Activated CD8-positive, alpha-beta memory T cell treated with anti-CD3 and anti-CD28 coated beads, Interleukin-2, amount 50 U/mL, for 1 hour (primary cell): ENCODE measurements around the gene LINGO4.

Source experiments
- DNase-seq: peaks from one replicate; pipeline ENCODE4 v3.0.0-alpha.2; 2020; ENCODE audit errors: extremely low read depth

Gene LINGO4

DNA sequence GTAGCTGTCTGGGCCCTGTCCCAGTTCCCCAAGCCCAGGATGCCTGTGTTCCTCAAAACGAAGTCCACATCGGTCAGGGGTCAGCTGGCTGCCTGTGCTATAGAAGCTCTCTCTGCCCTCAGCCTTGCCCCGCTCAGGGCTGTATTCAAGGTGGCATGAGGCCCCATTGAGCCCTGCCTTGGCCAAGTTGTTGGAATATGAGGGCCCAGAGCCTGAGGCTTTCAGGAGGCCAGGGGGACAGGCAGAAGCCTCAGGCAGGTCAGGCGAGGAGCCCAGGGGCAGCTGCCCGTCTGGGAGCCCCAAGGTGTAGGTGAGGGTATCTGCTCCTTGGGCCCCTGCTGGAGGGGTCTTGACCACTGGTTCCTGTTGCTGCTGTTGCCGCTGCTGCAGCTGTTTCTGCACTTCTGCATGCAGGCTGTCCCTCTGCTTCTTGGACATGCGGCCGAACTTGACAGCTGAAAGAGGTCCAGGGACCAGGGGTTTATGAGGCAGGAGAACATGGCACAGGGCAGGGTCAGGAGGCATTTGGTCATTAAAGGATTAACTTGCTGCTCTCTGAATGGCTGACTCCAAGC lies 9.8 kb upstream of the LINGO4 start:
- DNase-seq, result no peak

DNA sequence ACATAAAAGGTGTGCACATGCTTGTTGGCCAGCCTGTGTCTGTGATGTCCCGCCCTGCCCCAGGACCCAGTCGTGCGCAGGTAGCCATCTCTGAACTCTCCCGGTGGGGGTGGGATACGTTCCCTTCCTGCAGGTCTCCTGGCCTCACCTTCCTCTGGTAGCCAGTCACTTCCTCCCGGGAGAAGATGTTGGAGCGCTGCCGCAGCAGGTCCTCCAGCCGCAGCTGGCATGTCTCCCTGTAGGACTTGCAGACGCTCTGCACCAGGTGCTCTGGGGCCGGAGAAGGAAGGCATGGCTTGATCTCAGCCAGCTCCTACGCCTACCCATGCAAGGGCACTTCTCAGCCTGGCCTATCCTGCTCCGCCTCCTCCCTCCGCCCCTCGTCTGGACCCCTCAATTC lies 9.2 kb upstream of the LINGO4 start:
- DNase-seq, result no peak

DNA sequence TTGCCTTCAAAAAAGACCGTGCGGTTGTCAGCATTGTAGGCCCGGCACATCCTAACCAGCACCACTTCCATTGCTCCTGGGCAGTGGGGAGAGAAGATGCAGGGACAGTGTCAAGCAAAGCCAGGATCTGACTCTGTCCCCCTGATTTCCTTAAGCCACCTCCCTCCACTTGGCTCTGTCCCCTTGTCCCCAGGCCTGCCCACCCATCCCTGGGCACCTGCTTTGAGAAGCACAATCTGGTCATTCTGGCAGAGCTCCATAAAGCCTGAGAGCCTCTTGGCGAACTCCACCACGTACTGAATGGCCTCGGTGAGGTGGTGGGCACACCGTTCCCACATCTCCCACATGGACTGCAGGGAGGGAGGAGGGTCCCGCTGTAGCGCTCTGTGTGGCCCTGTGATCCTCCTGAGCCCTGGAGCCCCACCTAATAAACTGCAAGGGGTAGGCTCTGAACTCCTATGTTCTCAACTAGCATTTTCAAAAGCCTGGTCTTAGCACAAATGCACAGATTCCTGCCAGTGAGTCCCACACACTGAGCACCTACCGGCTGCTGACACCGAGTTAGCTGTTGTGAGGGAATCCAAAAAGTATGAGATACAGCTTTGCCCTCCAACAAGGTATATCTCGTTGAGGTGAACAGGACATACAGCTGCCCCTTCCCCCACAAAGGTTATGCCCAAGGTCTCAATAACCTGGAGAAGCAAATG lies 8.2 kb upstream of the LINGO4 start:
- DNase-seq, result no peak

DNA sequence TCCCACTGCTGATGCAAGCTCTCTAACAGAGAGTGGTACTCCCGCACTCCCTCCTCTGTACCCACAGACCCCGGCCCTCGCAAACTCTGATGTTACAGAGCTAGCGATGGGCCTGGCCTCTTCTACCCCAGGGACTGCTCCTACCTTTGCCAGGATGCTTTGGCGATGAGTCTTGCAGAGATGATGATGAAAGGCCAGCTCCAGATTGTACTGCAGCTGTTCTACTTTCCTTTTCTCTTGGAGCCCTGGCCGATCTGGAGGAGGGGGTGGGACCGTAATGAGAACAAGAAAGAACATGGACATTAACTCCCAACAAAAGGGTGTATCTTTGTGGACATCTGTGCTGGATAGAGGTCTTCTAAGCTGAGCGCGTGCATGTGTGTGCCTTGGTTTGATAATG lies 6.0 kb upstream of the LINGO4 start:
- no peak for DNase-seq

DNA sequence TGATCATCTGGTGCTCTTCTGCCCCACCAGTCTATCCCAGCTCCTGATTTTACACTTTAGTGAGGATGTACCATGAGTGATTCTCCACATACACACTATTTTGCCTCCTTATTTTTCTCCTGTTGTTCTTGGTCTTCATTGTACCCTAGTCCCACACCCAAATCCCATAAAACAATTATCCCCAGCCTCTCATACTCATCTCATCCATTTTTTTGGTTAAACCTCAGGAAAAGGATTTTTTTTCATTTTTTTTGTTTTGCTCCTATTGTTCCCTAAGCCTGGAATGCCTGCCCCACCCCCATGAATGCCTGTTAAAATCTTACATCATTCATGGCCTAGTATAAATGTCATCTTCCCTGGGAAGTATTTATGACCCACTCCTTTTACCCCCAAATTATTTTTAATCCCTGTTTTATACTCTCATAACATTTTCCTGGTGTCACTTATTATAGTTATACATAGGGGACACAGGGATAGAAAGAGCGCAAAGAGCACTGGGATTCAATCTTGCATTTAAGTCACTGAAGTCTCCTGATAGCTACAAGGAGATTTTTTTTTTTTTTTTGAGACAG lies 4.9 kb upstream of the LINGO4 start:
- DNase-seq, result no peak

DNA sequence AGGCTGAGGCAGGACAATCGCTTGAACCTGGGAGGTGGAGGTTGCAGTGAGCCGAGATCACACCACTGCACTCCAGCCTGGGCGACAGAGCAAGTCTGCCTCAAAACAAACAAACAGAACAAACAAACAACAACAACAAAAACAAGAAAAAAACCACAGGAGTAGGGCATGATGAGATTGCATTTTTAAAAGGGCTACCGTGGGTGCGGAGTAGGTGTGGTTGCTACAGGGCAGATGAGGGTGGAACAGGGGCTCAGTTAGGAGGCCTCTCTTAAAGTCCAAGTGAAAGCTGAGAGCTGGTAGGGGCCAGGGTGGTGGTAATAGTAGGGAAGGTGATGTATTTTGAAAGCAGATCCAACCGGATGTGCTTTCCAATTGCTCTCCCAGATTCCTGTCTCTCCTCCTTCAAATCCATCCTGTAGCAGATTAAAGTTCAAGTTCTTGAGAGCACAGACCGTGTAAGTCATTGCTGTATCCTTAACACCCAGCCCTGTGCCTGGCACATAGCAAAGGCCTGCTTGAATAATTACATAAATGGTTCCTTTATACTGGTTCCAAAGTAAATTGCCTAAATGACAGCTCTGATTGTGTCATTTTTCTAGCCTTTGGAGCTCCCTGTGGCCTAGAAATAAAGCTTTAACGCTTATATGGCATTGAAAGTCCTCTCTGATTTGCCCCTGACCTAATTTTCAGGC lies 4.2 kb upstream of the LINGO4 start:
- DNase-seq, result no peak

DNA sequence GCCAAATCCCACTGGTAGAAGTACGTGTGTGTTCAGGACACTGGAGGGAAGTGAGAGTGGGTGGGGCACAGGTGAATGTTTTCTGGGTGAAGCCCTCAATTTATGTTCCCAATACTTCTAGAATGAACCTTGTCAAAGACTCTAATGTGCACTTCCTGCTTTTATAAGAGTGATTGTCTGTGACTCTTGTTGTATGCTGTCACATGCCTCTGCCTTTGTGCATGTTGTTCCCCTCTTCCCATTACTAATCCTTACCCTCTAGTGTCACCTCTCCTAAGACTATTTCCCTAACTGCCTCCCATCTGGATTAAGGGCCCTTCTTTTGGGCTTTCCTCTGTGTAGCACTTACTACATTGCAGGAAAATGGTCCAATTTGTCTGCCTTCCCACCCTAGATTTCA lies 2.5 kb upstream of the LINGO4 start:
- DNase-seq, result no peak

DNA sequence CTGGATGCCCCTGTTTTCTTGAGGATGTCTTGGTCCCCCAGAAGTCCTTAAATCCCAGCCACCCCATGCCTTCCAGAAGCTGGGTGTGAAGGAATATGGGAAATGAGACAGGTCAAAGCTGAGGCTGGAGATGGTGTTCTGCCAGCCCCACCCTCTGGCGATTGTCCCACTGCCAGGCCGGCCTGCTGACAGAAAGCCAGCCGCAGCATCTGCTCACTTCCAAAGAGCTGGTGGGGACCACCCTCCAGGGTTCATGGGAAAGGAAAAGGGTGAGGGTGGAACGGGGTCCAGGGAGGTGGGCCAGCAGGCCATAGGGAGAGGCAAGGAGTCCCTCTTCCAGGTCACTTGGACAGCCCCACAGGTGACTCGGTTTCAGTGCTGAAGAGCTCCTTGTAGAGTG lies 1.9 kb upstream of the LINGO4 start:
- DNase-seq, result no peak

DNA sequence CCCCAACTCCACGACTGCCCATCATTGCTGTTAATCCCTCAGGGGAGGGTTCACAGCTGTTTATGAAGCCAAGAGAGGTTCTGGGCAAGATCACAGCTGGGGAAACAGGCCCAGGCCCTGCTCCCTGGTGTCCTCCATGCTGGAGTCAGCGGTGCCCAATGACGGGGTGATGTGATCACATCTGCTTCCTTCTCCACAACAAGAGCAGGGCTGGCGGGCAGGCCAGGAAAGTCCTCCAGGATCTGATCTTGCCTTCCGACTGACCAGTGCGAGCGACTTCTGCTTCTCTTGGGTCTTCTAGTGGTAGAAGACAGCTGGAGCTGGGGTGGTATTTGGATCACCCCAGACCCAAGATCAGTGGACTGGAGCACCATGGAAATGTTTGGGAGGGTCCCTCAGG lies 951 bp upstream of the LINGO4 start:
- no peak for DNase-seq

DNA sequence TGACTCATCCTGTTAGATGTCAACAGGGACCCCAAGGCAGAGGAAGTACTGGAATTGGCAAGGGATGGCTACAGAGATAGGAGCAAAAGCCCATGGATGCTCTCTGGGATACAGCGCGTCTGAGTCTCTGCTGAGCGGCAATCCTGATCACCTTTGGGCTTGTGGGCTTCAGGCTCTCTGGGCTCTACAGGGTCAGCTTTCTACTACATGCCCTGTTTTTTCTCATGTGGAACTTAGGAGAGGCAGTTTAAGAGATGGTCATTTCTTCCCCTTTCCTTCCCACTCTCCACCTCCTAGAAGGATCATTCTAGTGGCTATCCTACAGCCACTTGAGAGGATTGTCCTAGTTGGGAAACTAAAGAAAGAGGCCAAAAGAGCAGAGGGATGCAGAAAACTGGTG lies 1.3 kb downstream of the LINGO4 start:
- DNase-seq, result no peak

DNA sequence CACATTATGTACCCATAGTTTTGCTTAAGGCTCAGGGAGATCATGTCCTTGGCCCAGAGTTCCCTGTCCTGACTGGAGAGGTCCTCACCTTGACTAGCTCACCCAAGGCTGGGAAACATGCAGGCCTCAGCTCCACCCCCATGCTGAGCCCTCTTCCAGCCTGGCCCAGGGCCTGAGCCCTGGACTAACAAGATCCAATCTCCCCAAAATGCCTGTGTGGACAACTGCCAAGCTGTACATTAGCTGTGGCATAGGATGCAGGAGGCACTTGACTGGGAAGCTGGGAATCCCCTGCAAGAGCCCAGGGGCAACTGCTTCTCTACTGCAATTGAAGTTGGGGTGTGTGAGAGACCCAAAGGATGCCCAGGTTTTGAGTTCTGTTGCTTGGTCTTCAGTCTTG lies 2.1 kb downstream of the LINGO4 start:
- DNase-seq, result no peak

DNA sequence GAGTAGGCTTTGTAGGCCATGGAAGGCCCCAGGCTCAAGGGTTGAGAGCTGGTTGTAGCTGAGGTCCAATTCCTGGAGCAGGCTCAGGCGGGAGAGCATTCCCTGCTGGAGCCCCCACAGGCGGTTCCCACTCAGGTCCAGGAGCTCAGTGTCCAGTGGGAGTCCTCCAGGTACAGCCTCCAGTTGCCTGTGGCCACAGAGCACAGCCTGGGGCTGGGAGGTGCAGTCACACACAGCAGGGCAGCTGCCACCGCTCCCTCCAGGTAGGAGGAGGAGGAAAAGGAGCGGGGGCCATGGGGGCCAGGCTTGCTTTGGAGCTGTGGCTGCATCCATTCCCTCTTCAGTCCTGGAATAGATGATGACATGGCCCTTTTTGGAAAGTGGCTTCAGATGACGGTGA lies 2.8 kb downstream of the LINGO4 start:
- no peak for DNase-seq

DNA sequence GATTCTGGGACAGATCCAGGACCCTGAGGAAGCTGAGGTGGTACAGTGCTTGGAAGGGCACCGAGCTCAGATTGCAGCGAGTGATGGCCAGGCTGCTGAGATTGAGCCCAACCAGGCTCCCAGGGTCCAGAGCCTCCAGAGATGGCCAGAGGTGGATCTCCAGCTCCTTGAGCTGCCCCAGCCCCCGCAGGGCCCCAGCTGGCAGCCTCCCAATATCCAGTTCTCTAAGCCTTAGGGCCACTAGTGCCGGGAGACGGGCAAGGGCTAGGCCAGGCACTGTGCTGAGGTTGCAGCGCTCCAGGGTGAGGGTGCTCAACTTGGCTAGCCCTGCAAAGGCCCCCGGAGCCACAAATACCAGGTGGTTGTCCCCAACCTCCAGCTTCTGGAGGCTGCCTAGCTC lies 3.4 kb downstream of the LINGO4 start:
- DNase-seq, result no peak

DNA sequence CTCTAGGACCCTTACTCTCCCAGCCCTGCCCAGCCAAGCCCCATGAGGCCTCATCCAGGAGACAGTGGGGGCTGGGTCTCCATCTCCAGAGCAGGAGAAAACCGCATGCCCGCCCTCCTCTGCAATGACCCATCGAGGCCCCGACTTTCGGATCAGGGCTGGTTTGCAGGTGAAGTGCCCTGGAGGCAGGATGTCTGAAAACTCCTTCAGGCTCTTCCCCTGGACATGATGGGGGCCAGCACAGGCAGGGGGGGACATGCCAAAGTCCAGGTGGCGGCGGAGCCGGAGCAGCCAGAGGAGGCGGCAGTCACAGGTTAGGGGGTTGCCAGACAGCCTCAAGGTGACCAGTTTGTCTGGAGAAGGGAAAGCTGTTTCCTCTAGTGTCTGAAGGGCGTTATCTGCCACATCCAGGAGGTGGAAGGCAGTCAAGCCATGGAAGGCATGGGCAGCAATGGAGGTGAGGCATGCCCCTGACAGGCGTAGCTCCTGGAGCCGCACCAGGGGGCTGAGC lies 3.9 kb downstream of the LINGO4 start:
- DNase-seq, result no peak

DNA sequence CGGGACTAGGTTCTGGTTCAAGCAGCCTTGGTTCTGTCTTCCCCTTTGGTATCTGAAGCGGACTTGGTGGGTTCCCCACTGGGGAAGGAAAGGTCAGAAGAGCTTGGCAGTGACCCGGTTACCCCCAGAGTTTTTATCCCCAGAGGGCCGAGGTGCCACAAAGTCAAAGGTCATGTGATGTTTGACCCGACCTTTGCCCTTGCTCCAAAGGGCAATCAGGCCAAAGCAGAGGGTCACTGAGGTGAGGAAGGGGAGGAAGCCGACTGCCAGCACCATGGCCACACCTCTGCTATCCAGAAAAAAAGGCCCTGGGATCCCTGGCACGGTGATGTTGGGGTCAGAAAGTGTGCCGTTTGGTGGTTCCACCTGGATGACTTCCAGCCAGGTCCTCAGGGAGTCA lies 4.4 kb downstream of the LINGO4 start:
- DNase-seq, result no peak

DNA sequence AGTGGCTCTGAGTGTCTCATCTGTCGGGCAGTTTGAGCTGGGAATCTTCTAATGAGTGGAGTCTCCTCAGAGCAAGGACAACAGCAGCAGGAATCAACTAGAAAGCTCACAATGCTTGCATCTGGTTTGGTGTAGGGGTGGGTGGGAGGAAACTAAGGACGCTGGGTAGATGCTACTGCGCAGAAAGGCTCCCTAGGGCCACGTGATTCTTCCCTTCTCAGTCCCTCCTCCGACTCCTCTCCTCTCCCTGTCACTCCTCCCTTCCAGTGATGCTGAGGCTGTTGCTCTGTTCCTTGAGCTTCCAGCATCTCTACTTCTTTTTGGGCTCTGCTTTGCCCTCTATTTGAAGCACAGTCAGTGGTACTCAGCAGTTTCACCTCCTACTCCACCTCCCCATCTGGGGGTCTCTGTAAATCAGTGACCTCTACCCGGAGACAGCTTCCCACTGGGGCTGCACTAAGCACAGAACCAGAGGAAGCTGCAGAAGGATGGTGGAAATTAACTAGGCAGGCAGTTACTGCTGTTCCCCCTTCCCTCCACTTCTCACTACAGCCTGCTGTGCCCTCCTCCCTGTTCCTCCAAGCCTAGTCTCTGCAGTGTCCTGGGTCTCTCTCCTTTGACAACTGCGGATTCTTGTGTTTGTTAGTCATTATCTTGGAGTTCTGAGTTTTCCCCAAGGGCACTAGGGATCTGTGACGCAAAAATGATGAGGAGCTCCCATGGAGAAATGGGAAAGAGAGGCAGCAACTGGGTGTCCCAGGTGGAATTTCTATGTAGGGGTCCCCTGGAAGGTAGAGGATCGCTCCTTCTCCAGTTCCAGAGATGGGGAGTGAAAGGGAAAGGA lies 5.8 kb downstream of the LINGO4 start:
- DNase-seq, result no peak

DNA sequence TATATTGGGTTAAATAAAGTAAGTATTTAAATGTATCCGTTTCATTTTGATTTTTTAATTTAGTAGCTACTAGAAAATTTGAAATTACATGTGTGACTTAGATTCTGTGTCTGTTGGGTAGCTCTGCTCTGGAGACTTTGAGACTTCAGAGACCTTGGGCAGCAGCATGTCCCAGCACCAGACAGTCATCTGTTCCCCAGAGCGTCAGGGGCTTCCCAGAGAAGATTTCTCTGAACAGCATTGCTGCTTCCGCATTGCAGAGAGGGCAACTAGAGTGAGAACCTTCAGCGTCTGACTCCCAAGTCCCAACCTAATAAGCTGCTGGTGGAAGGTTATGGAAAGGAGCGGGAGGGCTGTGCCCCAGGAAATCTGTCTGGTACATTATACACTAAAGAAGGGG lies 6.6 kb downstream of the LINGO4 start:
- DNase-seq, result no peak

DNA sequence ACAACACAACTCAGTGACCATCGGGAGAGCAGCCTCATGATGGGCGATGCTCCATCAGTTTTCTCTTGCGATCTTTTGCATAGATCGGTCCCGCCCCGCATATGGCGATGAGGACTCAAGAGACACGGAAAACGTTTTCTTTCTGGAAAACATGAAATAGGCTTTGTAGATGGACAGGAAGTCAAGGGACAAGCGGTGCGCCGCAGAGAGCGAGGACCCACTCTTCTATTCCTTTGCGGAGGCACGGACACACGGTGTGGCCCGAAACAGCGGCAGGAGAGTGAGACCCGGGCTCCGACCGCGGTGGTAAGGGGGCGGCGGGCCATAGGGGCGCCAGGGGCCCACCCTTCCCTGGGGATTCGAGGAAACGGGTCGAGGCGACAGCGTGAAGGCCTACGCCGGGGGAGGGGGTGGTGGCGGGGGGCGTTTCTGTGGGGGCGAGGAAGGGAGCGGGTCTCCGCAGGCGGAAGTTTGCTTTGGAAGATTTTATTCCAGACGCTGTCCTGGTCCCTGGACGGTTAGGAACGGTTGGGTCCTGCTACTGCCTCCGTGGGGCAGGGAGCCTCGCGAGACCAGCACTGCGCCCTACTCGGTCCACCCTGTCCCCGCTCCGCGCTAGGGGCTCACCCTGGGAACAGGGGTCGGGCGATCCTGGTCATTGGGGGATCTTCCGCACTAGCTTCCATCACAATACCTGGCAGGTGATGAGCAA lies 14.1 kb downstream of the LINGO4 start:
- DNase-seq, result no peak

DNA sequence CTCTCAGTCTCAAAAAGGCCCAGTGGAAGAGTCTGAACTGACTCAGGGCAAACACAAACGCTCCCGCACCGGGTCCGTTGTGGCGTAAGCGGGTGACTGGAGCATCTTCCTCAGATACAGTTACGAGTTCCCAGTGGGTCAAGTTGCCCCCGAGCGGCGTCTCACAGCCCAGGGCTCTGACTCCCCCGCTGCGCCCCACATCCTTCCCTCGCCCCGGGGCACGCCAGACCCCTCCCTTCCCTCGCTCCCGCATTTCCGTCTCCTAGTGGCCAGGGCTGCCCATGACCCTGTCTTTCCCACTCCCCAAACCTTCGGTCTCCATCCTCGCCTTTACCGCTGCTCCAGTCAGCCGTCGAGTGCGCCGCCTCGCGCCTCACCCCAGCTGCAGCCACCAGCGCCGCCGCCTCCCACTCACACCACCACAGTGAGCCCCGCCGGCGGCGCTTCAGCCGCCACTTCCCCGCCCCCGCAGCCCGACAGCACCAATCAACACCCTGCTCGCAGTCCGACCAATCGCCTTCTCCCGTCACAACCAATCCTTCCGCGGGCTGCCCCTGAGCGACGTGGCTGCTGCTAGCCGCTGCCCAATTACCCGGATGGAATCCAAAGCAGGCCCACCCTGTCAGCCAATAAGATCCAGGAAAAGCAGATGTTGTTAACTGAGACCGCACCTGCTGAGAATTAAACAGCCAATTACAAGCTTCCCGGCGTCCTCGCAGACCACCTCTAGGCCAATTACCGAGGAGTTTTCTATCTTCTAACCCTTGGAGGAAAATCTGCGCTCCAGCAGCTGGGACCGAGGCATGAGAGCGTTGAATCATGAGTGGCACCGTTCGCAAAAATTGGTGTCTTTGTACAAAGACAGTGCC lies 14.9 kb downstream of the LINGO4 start, which contains the start of gene TDRKH:
Gene TDRKH (minus strand): TSS at position 430 of the 869 bp plus-strand sequence. CDS start 7,478 bp downstream, outside the sequence.
- DNase-seq, result peak; percentile 97

DNA sequence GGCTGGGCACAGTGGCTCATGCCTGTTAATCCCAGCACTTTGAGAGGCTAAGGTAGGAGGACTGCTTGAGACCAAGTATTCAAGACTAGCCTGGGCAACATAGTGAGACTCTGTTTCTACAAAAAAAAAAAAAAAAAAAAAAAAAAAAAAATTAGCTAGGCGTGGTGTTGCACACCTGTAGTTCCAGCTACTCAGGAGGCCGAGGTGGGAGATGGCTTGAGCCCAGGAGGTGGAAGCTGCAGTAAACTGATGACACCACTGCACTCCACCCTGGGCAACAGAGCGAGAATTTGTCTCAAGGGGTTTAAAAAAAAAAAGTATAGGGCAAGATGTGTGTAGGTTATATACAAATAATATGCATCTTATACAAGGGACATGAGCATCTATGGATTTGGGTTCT lies 17.5 kb downstream of the LINGO4 start:
- DNase-seq, result no peak
